NB4 (cell line): ENCODE results near the gene CDC16.

ENCODE experiments used
- DNase-seq: peaks from one replicate; pipeline ENCODE4 v3.0.0; 2010; ENCODE audit warnings: low read depth
- H3K4me3 ChIP-seq: one replicate; pipeline ENCODE4 v1.5.1; 2011; ENCODE audit warnings: mild to moderate bottlenecking, low read depth, low read length, moderate library complexity
- CTCF ChIP-seq: IDR thresholded peaks from one replicate; pipeline ENCODE4 v1.5.1; 2012; ENCODE audit warnings: low read depth, low read length
- MAX ChIP-seq: IDR thresholded peaks from 2 replicates; pipeline ENCODE4 v1.6.1; 2011; ENCODE audit warnings: low read depth, low read length
- MYC ChIP-seq: IDR thresholded peaks from 2 replicates; pipeline ENCODE4 v1.6.1; 2011; ENCODE audit warnings: low read depth, low read length
- POLR2A ChIP-seq: IDR thresholded peaks from 2 replicates; pipeline ENCODE4 v1.6.1; 2011; ENCODE audit warnings: mild to moderate bottlenecking; ENCODE audit not compliant: insufficient read length; ENCODE audit errors: extremely low read depth

CDC16 gene

GRCh38 chr13:114199954-114200353 lies 34.7 kb upstream of the CDC16 start:
- TF ChIP-seq MAX (no peak), POLR2A (no peak), CTCF (no peak), MYC (no peak)
- DNase-seq, result no peak

GRCh38 chr13:114200399-114200911 lies 34.2 kb upstream of the CDC16 start:
- H3K4me3 ChIP-seq, result no peak overlapping the region
- TF ChIP-seq MAX (no peak), CTCF (no peak), MYC (no peak), POLR2A (no peak)
- DNase-seq, result no peak

More at GRCh38 chr13:114199954-114200353, 34.7 kb upstream of the CDC16 start:
- no peak overlapping the region for H3K4me3 ChIP-seq

GRCh38 chr13:114202581-114202980 lies 32.1 kb upstream of the CDC16 start:
- H3K4me3 ChIP-seq, result no peak overlapping the region
- TF ChIP-seq POLR2A, result no peak
- no peak for TF ChIP-seq MAX
- TF ChIP-seq MYC, result no peak
- no peak for TF ChIP-seq CTCF

GRCh38 chr13:114203536-114203935 lies 31.2 kb upstream of the CDC16 start:
- DNase-seq, result no peak
- no peak for TF ChIP-seq CTCF
- no peak for TF ChIP-seq MAX
- TF ChIP-seq MYC, result no peak
- no peak for TF ChIP-seq POLR2A
- no peak overlapping the region for H3K4me3 ChIP-seq

More at GRCh38 chr13:114202581-114202980, 32.1 kb upstream of the CDC16 start:
- DNase-seq, result no peak

- no peak overlapping the region for H3K4me3 ChIP-seq
- DNase-seq, result no peak
- TF ChIP-seq MAX, result no peak
- TF ChIP-seq CTCF, result no peak
- no peak for TF ChIP-seq POLR2A
- no peak for TF ChIP-seq MYC
Measured at GRCh38 chr13:114204894-114205293, 29.8 kb upstream of the CDC16 start.

GRCh38 chr13:114208134-114208533 lies 26.6 kb upstream of the CDC16 start:
- DNase-seq, result no peak
- TF ChIP-seq MYC (no peak), POLR2A (no peak), CTCF (no peak), MAX (no peak)
- no peak overlapping the region for H3K4me3 ChIP-seq
